Ishikawa (cell line): ENCODE data around the gene SLC25A47.
A peak's percentile ranks its signal among the peaks of the same experiment; 100 is the strongest.

ENCODE experiments used
- CEBPB ChIP-seq: IDR thresholded peaks from 2 replicates; pipeline ENCODE4 v1.6.1; 2012
- CREB1 ChIP-seq: IDR thresholded peaks from 2 replicates; pipeline ENCODE4 v1.6.1; 2012; ENCODE audit warnings: low read depth
- EGR1 ChIP-seq: IDR thresholded peaks from 2 replicates; pipeline ENCODE4 v1.6.1; 2012
- EP300 ChIP-seq: IDR thresholded peaks from 2 replicates; pipeline ENCODE4 v1.6.1; 2012; ENCODE audit warnings: borderline replicate concordance
- FOXM1 ChIP-seq: IDR thresholded peaks from 2 replicates; pipeline ENCODE4 v1.6.1; 2012; ENCODE audit warnings: low read depth, borderline replicate concordance
- NFIC ChIP-seq: IDR thresholded peaks from 2 replicates; pipeline ENCODE4 v1.6.1; 2012
- RAD21 ChIP-seq: IDR thresholded peaks from 2 replicates; pipeline ENCODE4 v1.6.1; 2012; ENCODE audit warnings: low read depth
- TAF1 ChIP-seq: IDR thresholded peaks from 2 replicates; pipeline ENCODE4 v1.6.1; 2012; ENCODE audit warnings: low read depth, mild to moderate bottlenecking
- TCF12 ChIP-seq: IDR thresholded peaks from 2 replicates; pipeline ENCODE4 v1.6.1; 2012; ENCODE audit warnings: low read depth
- TEAD4 ChIP-seq: IDR thresholded peaks from 2 replicates; pipeline ENCODE4 v1.6.1; 2012
- YY1 ChIP-seq: IDR thresholded peaks from 2 replicates; pipeline ENCODE4 v1.6.1; 2012; ENCODE audit warnings: low read depth
- ZBTB7A ChIP-seq: IDR thresholded peaks from 2 replicates; pipeline ENCODE4 v1.6.1; 2012; ENCODE audit warnings: low read depth
- TF ChIP-seq, protein P1 (sequence below): IDR thresholded peaks from 2 replicates; pipeline ENCODE4 v1.6.1; 2012
- TF ChIP-seq, protein P2 (sequence below): IDR thresholded peaks from 2 replicates; pipeline ENCODE4 v1.6.1; 2012
- TF ChIP-seq, protein P3 (sequence below): IDR thresholded peaks from 2 replicates; pipeline ENCODE4 v1.6.1; 2012; ENCODE audit warnings: low read depth, mild to moderate bottlenecking

Gene SLC25A47

DNA sequence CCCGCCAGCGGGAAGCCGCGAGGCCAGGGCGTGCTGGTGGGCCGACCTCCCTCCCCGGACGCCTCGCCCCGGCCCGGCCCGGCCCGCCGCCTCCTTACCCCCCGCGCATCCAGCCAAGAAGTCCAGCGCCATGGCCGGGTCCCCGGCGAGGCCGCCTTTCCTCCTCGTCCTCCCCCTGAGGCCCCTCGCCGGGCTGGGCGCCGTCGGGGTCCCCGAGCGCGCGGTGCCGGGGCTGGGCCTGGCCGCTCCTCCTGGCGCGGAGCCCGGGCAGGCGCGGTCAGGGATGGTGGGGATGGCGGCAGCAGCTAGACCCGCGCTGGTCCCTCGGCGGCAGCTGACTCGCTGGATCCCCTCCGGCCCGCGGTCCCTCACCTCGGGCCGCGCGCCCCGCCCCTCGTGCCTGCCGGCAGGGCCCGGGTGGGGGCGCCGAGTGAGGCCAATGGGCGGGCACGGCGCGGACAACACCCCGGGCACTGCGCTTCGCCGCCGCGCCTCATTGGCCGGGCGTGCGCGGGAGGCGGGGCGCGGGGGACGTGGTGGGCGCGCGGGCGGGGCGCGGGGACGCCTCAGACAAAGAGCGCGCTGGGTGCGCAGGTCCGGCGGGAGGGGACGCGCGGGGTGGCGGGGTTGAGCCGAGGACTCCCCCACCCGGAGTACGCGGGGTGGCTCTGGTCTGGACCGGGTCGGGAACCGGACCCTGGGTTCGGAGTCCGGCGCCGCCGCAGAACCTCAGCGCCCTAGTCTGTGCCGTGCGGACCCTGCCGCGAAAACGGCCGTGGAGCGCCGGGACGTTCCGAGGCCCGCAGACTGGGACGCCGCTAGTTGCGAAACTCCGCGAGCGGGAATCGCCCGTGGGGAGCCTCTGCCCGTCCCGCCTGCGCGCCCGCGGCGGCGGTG is 16.8 kb upstream of the SLC25A47 start, which contains the start of gene SLC25A29:
TSS of gene SLC25A29 (minus strand) at position 344 of the 897 bp plus-strand sequence. CDS start at position 132, 212 bp downstream.
- TF ChIP-seq, protein P1, sequence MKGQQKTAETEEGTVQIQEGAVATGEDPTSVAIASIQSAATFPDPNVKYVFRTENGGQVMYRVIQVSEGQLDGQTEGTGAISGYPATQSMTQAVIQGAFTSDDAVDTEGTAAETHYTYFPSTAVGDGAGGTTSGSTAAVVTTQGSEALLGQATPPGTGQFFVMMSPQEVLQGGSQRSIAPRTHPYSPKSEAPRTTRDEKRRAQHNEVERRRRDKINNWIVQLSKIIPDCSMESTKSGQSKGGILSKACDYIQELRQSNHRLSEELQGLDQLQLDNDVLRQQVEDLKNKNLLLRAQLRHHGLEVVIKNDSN: no peak
- TF ChIP-seq CEBPB (peak; percentile 78), EGR1 (no peak; the same call in 1 of the 2 replicates), CREB1 (no peak), TCF12 (no peak), TAF1 (peak; percentile 41; the same call in 1 of the 2 replicates), NFIC (no peak), TEAD4 (0 out of 2 replicates have a peak, but pooled peaks have one; percentile 3), RAD21 (no peak), YY1 (no peak), EP300 (no peak), ZBTB7A (peak; percentile 80), FOXM1 (no peak)
- TF ChIP-seq, protein P2, sequence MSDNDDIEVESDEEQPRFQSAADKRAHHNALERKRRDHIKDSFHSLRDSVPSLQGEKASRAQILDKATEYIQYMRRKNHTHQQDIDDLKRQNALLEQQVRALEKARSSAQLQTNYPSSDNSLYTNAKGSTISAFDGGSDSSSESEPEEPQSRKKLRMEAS: peak; percentile 19; the same call in 1 of the 2 replicates
- TF ChIP-seq, protein P3, sequence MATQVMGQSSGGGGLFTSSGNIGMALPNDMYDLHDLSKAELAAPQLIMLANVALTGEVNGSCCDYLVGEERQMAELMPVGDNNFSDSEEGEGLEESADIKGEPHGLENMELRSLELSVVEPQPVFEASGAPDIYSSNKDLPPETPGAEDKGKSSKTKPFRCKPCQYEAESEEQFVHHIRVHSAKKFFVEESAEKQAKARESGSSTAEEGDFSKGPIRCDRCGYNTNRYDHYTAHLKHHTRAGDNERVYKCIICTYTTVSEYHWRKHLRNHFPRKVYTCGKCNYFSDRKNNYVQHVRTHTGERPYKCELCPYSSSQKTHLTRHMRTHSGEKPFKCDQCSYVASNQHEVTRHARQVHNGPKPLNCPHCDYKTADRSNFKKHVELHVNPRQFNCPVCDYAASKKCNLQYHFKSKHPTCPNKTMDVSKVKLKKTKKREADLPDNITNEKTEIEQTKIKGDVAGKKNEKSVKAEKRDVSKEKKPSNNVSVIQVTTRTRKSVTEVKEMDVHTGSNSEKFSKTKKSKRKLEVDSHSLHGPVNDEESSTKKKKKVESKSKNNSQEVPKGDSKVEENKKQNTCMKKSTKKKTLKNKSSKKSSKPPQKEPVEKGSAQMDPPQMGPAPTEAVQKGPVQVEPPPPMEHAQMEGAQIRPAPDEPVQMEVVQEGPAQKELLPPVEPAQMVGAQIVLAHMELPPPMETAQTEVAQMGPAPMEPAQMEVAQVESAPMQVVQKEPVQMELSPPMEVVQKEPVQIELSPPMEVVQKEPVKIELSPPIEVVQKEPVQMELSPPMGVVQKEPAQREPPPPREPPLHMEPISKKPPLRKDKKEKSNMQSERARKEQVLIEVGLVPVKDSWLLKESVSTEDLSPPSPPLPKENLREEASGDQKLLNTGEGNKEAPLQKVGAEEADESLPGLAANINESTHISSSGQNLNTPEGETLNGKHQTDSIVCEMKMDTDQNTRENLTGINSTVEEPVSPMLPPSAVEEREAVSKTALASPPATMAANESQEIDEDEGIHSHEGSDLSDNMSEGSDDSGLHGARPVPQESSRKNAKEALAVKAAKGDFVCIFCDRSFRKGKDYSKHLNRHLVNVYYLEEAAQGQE: no peak

DNA sequence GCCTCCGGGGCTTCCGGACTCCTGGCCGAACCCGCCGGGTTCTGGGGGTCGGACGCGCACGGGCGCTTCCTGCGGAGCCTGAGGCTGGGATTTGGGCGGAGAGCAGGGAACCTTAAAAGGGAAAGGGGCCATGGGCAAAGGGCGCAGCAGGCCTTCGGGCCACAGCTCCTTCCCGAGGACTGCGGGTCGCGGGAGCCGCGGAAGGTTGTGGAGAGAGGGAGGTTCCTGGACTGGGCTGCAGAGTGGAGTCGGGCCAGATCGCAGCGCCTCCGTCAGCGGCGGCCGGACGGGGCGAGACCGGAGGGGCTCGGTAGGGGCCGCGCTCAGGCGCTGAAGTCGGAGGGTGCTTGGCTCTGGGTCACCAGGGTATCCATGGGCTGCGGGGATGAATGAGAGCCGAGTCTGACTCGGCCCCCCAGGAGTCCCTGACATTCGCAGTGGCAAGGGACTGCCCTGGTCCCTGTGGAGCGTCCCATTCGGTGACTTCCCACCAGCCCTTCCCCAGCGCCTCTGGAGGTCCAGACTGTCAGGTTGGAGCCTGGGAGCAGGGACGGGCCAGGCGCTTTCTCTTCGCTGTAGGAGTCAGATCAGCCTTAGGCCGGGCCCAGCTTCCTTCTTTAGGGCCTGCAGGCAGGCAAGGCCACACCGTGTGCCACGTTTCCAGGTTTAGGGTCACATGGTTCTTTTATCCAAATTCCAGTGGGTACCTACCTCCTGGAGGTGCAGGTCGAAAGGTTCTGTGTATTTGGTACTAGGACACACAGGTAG is 16.0 kb upstream of the SLC25A47 start:
- TF ChIP-seq ZBTB7A (no peak), TCF12 (no peak), TAF1 (no peak), YY1 (no peak), FOXM1 (no peak)

DNA sequence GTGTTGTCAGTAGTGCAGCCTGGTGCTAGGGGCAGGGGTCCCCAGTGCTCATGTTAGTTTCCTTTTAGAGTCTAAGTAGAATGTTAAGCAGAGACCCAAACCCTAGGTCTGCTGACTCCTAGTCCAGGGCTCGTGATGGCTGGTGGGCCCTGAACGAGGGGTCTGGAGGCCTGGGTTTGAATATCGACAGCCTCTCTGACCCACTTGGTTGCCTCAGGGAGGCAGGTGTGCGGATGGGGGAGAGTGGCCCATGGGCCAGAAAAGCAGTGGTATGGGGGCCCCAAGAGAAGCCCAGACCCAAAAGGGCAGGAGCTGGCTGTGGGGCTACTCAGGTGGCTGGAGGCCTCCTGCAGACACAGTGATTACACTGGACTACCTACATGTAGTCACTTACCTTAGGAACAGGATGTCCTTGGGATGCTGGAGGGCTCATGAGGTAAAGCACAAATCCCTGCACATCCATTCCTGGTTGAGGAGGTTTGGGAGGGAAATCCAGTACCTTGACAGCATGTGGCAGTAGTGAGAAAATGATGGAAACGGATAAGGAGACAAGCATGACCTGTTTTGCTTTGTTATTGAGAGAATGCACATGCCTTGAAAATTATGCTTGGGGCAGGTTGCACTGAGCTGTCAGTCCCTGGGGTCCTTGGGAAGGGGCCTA is 15.2 kb upstream of the SLC25A47 start:
- TF ChIP-seq FOXM1 (no peak), ZBTB7A (no peak), TAF1 (no peak), TCF12 (no peak), RAD21 (no peak), EP300 (no peak), YY1 (no peak), CREB1 (no peak), TEAD4 (no peak), NFIC (no peak), CEBPB (no peak), EGR1 (no peak)
- TF ChIP-seq, protein P2: no peak
- TF ChIP-seq, protein P3: no peak
- TF ChIP-seq, protein P1: no peak

DNA sequence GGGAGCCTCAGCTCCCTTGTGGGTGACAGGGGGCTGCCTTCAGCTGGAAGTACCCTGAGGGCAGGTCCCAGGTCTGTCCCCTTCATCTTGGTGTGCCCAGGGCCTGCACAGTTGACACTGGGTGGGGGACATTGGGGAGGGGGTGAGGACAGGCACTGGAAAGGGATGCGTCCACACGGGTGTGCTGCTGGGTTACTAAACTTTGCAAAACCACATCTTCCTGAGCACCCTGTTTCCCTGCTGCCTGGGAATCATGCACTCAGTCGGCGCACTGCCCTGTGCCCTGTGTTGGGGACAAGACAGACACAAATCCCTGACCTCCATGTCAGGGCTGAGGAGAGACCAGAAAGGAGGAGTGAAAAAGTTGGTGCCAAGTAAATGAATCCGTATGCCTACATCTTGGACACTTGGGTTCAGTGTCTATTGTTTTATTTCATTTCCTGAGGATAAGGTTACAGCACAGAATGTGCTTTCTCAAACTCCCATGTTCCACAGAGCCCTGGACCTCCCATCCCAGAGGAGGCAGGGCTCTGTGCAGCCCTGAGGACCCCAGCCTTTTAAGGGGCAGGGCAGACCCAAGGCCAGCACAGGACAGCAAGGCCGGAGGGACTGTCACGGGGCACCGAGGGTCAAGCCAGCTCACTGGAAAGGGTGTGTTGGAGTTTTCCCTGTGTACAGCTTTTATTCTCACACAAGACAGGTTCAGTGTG is 14.0 kb upstream of the SLC25A47 start:
- TF ChIP-seq RAD21 (no peak), TCF12 (no peak), YY1 (no peak), TAF1 (no peak), FOXM1 (no peak), TEAD4 (no peak), ZBTB7A (no peak), NFIC (no peak), CEBPB (no peak), CREB1 (no peak), EGR1 (no peak), EP300 (no peak)
- TF ChIP-seq, protein P1: no peak
- TF ChIP-seq, protein P2: no peak
- TF ChIP-seq, protein P3: no peak
